H9 (cell line): Measurements from ENCODE around the gene NRXN2. TPM values are rescaled to one million over a fixed set of nuclear protein-coding genes. Genes with fewer than 3 reads are reported as not detected.

ENCODE experiments used
- DNase-seq: peaks from one replicate; pipeline ENCODE4 v3.0.0-alpha.2; 2017
- H2AFZ ChIP-seq: one replicate; pipeline ENCODE4 v1.6.1; 2013; ENCODE audit warnings: mild to moderate bottlenecking, low read length, control low read depth, moderate library complexity
- H2AK5ac ChIP-seq: 2 replicates; pipeline ENCODE4 v1.6.1; 2013; ENCODE audit warnings: low read length, control low read depth, mixed read lengths; ENCODE audit not compliant: insufficient read length
- H2BK120ac ChIP-seq: one replicate; pipeline ENCODE4 v1.6.1; 2013; ENCODE audit warnings: low read depth, mild to moderate bottlenecking, low read length, control low read depth, inconsistent platforms; ENCODE audit not compliant: poor library complexity, severe bottlenecking
- H2BK12ac ChIP-seq: 2 replicates; pipeline ENCODE4 v1.6.1; 2013; ENCODE audit warnings: low read length, control low read depth, mixed read lengths, low read depth; ENCODE audit not compliant: insufficient read length
- H2BK15ac ChIP-seq: 2 replicates; pipeline ENCODE4 v1.6.1; 2013; ENCODE audit warnings: low read depth, low read length, control low read depth
- H2BK20ac ChIP-seq: one replicate; pipeline ENCODE4 v1.6.1; 2013; ENCODE audit warnings: low read depth, mild to moderate bottlenecking, low read length, control low read depth, inconsistent platforms; ENCODE audit not compliant: poor library complexity, severe bottlenecking
- H2BK5ac ChIP-seq: 2 replicates; pipeline ENCODE4 v1.6.1; 2013; ENCODE audit warnings: low read length, control low read depth, mixed read lengths; ENCODE audit not compliant: insufficient read length
- H3K14ac ChIP-seq: 2 replicates; pipeline ENCODE4 v1.6.1; 2013; ENCODE audit warnings: low read length, control low read depth; ENCODE audit not compliant: insufficient read depth
- H3K18ac ChIP-seq: 2 replicates; pipeline ENCODE4 v1.6.1; 2013; ENCODE audit warnings: low read depth, mild to moderate bottlenecking, mixed read lengths, low read length, control low read depth; ENCODE audit not compliant: insufficient read length
- H3K23ac ChIP-seq: 2 replicates; pipeline ENCODE4 v1.6.1; 2013; ENCODE audit warnings: low read length, control low read depth, mixed read lengths, low read depth; ENCODE audit not compliant: insufficient read length
- H3K23me2 ChIP-seq: 2 replicates; pipeline ENCODE4 v1.6.1; 2013; ENCODE audit warnings: low read depth, mild to moderate bottlenecking, mixed read lengths, low read length, control low read depth; ENCODE audit not compliant: insufficient read length, poor library complexity, severe bottlenecking
- H3K27ac ChIP-seq: 2 replicates; pipeline ENCODE4 v1.5.1; 2013; ENCODE audit warnings: low read length, control low read depth, mixed read lengths, low read depth; ENCODE audit not compliant: insufficient read length
- H3K27me3 ChIP-seq: 2 replicates; pipeline ENCODE4 v1.6.1; 2013; ENCODE audit warnings: low read length, control low read depth, inconsistent platforms; ENCODE audit not compliant: insufficient read depth
- H3K4ac ChIP-seq: 2 replicates; pipeline ENCODE4 v1.6.1; 2013; ENCODE audit warnings: low read depth, mild to moderate bottlenecking, control low read depth, inconsistent platforms, low read length, moderate library complexity
- H3K4me1 ChIP-seq: 2 replicates; pipeline ENCODE4 v1.6.1; 2013; ENCODE audit warnings: low read length, control low read depth, inconsistent platforms; ENCODE audit not compliant: insufficient read depth
- H3K4me2 ChIP-seq: 2 replicates; pipeline ENCODE4 v1.6.1; 2013; ENCODE audit warnings: low read length, control low read depth, mixed read lengths; ENCODE audit not compliant: insufficient read length, insufficient read depth
- H3K56ac ChIP-seq: 2 replicates; pipeline ENCODE4 v1.6.1; 2013; ENCODE audit warnings: low read depth, mild to moderate bottlenecking, mixed read lengths, low read length, control low read depth; ENCODE audit not compliant: insufficient read length
- H3K79me1 ChIP-seq: 2 replicates; pipeline ENCODE4 v1.6.1; 2013; ENCODE audit warnings: low read depth, mild to moderate bottlenecking, moderate library complexity, low read length, control low read depth, inconsistent platforms; ENCODE audit not compliant: insufficient read depth, poor library complexity, severe bottlenecking
- H3K79me2 ChIP-seq: 2 replicates; pipeline ENCODE4 v1.6.1; 2013; ENCODE audit warnings: low read length, control low read depth, inconsistent platforms; ENCODE audit not compliant: insufficient read depth
- H3K9ac ChIP-seq: 2 replicates; pipeline ENCODE4 v1.6.1; 2013; ENCODE audit warnings: low read length, control low read depth, mixed read lengths; ENCODE audit not compliant: insufficient read length; ENCODE audit errors: extremely low read depth
- H3K9me3 ChIP-seq: one replicate; pipeline ENCODE4 v1.6.1; 2013; ENCODE audit warnings: low read depth, low read length, inconsistent platforms; ENCODE audit not compliant: control insufficient read depth
- H3T11ph ChIP-seq: one replicate; pipeline ENCODE4 v1.6.1; 2013; ENCODE audit warnings: mild to moderate bottlenecking, low read length, control low read depth, inconsistent platforms
- H4K20me1 ChIP-seq: one replicate; pipeline ENCODE4 v1.6.1; 2013; ENCODE audit not compliant: control insufficient read depth, insufficient read length, insufficient read depth
- H4K5ac ChIP-seq: 2 replicates; pipeline ENCODE4 v1.6.1; 2013; ENCODE audit warnings: low read depth, mild to moderate bottlenecking, mixed read lengths, low read length, control low read depth; ENCODE audit not compliant: insufficient read length
- H4K8ac ChIP-seq: replicated peaks from 2 replicates; pipeline ENCODE4 v1.6.1; 2013; ENCODE audit warnings: low read length, control low read depth, mixed read lengths, low read depth; ENCODE audit not compliant: insufficient read length
- H4K91ac ChIP-seq: 2 replicates; pipeline ENCODE4 v1.6.1; 2013; ENCODE audit warnings: low read depth, mild to moderate bottlenecking, moderate library complexity, mixed read lengths, low read length, control low read depth; ENCODE audit not compliant: insufficient read length
- H3K27ac Mint-ChIP-seq, 3 experiments: 2 replicates in 2 of 3; 3 replicates in 1 of 3; pipeline ENCODE4 v1.8.0; 2020 to 2021; ENCODE audit warnings: mixed read lengths in 3 of 3, mild to moderate bottlenecking in 1 of 3, moderate library complexity in 1 of 3
- H3K27me3 Mint-ChIP-seq: 2 replicates; pipeline ENCODE4 v1.8.0; 2021; ENCODE audit warnings: low read depth, mild to moderate bottlenecking, moderate library complexity, mixed read lengths
- H3K36me3 Mint-ChIP-seq, 3 experiments: 2 replicates in 2 of 3; 3 replicates in 1 of 3; pipeline ENCODE4 v1.8.0; 2020 to 2021; ENCODE audit warnings: low read depth in 3 of 3, mixed read lengths in 3 of 3; ENCODE audit not compliant: insufficient read depth in 1 of 3
- H3K4me1 Mint-ChIP-seq, 2 experiments: 2 replicates each; pipeline ENCODE4 v1.8.0; 2020; ENCODE audit warnings: mixed read lengths in 2 of 2
- H3K4me3 Mint-ChIP-seq, 2 experiments: 2 replicates in 1 of 2; 3 replicates in 1 of 2; pipeline ENCODE4 v1.8.0; 2020 to 2021; ENCODE audit warnings: mild to moderate bottlenecking in 2 of 2, mixed read lengths in 2 of 2, moderate library complexity in 1 of 2
- H3K9me3 Mint-ChIP-seq, 2 experiments: 2 replicates in 1 of 2; 3 replicates in 1 of 2; pipeline ENCODE4 v1.8.0; 2020; ENCODE audit warnings: mild to moderate bottlenecking in 2 of 2, mixed read lengths in 2 of 2, moderate library complexity in 1 of 2
- CTCF ChIP-seq: fragments of 200-600 bp; sonication (generic); conservative IDR thresholded peaks from 3 replicates; pipeline ENCODE4 v1.8.0; 2021; ENCODE audit warnings: antibody characterized with exemption, mild to moderate bottlenecking
- WGBS: extraction: QIAGEN DNeasy Blood & Tissue Kit; methylation state at CpG from one replicate; pipeline ENCODE4 v1.1.7; 2013; ENCODE audit warnings: missing lambda C conversion rate, low lambda C conversion rate, mixed read lengths; ENCODE audit not compliant: insufficient read length; ENCODE audit errors: extremely low coverage; 5-methylcytosine and 5-hydroxymethylcytosine counted together
- total RNA-seq: library from RNA; stranded (reverse); gene quantifications from 2 replicates; pipeline ENCODE4 v1.2.1, GENCODE V29; 2021

Gene NRXN2
- total RNA-seq, 1 experiment from 2014 or later = 3.9 TPM

DNA sequence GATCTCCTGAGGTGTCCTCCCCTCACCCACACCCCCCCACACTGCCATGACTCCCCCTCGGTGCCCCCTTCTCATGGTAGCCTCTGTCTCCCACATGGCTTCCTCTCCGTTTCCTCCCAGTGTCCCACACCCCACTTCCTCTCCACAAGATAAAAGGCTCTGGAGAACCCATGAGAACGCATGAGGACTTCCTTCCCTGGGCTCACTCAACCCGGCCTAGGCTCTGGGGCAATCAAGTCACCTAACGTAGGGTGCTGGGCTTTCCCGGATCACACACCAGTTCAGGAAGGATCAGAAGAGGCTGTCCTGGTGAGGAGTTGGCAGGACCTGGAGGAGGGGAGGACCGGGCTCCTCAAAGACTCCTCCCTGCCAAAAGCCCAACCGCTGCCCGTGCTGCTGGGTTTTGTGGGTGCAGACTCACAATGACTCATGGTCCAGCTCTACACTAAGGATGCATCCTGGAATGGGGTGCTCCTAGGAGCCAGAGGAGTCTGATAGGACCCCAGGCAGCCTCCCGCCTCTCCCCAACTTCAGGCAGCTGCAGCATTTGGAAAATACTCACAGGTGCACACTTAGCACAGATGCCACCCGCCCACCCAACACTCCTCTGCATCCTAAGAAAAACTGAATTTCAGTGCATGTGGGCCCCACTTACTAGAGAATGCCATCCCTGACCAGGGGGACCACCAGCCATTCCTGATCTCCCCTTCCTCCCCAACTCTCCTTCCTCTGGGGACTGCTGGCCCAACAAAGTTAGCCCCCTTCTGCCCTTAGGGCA lies 110.9 kb downstream of the NRXN2 start:
- no peak for DNase-seq
- peak overlapping the region in 1 of 3 experiments; percentile 53; a peak in 1 of 7 replicates for H3K27ac Mint-ChIP-seq
- no peak overlapping the region for H2AFZ ChIP-seq

More for the DNA sequence above, 110.9 kb downstream of the NRXN2 start:
- no peak for TF ChIP-seq CTCF
- Histone ChIP-seq H3K56ac (no peak overlapping the region), H4K20me1 (no peaks in the 10 kb centered on the region), H4K8ac (no peak overlapping the region), H4K91ac (no peak overlapping the region), H3K9ac (no peak overlapping the region), H3K18ac (no peak overlapping the region), H3K79me1 (no peaks in the 10 kb centered on the region), H2BK5ac (no peak overlapping the region), H3K9me3 (no peaks in the 10 kb centered on the region), H3K27ac (no peak overlapping the region), H3K27me3 (no peaks in the 10 kb centered on the region; the same call in 1 of the 2 replicates), H2BK20ac (no peak overlapping the region), H3K4me1 (no peaks in the 10 kb centered on the region), H3K4ac (no peak overlapping the region), H2BK15ac (no peak overlapping the region), H3T11ph (no peak overlapping the region), H2BK120ac (no peak overlapping the region), H3K79me2 (no peaks in the 10 kb centered on the region), H3K4me2 (no peak overlapping the region), H2AK5ac (no peak overlapping the region), H3K23me2 (no peaks in the 10 kb centered on the region), H3K23ac (no peak overlapping the region), H3K14ac (no peak overlapping the region), H4K5ac (no peak overlapping the region), H2BK12ac (no peak overlapping the region)
- H3K27me3 Mint-ChIP-seq = peaks cover 14% of the 10 kb centered on the region
- no CpG with 5 or more reads among the region's 11 CpGs for WGBS
- peaks cover 0 to 23% of the 10 kb centered on the region in 2 experiments for H3K4me1 Mint-ChIP-seq
- H3K4me3 Mint-ChIP-seq = peak overlapping the region in 1 of 2 experiments; percentile 12; a peak in 1 of 5 replicates
- H3K9me3 Mint-ChIP-seq = no peaks in the 10 kb centered on the region
- H3K36me3 Mint-ChIP-seq = peaks cover 0 to 3% (median 0%) of the 10 kb centered on the region in 3 experiments; a peak in 1 of 7 replicates
